ENCODE data around the gene PROX2.

Gene PROX2

GRCh38 chr14:74918380-74918779 is 42.4 kb upstream of the PROX2 start:
- Histone ChIP-seq H3K4me2 (ENCODE audit: low read length, poor library complexity, severe bottlenecking) (no peak overlapping the region), H3K23ac (ENCODE audit: low read length in 2 of 2) (no peak overlapping the region)

GRCh38 chr14:74917646-74918081 is 41.7 kb upstream of the PROX2 start:
- H2AK5ac ChIP-seq (ENCODE audit: low read length, severe bottlenecking): no peak overlapping the region
- no peak overlapping the region for H4K8ac ChIP-seq (ENCODE audit: low read length)
- no peaks in the 10 kb centered on the region for H3K79me1 ChIP-seq (replicated peaks; ENCODE audit: low read length, poor library complexity, severe bottlenecking)
- no peak overlapping the region for H2BK120ac ChIP-seq (ENCODE audit: low read depth, low read length)
- WGBS: 97% methylated on average over 12 of the region's 13 CpGs
- H3K4me1 ChIP-seq (ENCODE audit: control insufficient read depth, insufficient read depth, low read depth, low read length): peaks cover 34% of the 10 kb centered on the region
- peaks cover 0 to 2% of the 10 kb centered on the region in 2 experiments for H3K36me3 ChIP-seq (ENCODE audit: control insufficient read depth in 1 of 2, insufficient read depth in 2 of 2, low read depth in 1 of 2, low read length in 2 of 2)
- no peak overlapping the region for H3K9ac ChIP-seq (ENCODE audit: low read length)
- no peak overlapping the region for H4K91ac ChIP-seq (ENCODE audit: low read length)
- no peak overlapping the region for H3K18ac ChIP-seq (ENCODE audit: low read depth in 1 of 2, low read length in 2 of 2)
- no peak overlapping the region for H2BK12ac ChIP-seq (ENCODE audit: low read length in 2 of 2)
- no peak overlapping the region for H3K23ac ChIP-seq (ENCODE audit: low read length in 2 of 2)
- no peaks in the 10 kb centered on the region for H3K27me3 ChIP-seq (ENCODE audit: control insufficient read depth in 1 of 2, insufficient read depth in 1 of 2, low read length in 2 of 2)
- H3K9me3 ChIP-seq (ENCODE audit: control insufficient read depth, low read length): no peaks in the 10 kb centered on the region
- no peak overlapping the region for H3K27ac ChIP-seq (ENCODE audit: low read length, poor library complexity, severe bottlenecking)
- no peak overlapping the region for H2BK5ac ChIP-seq (ENCODE audit: low read depth, low read length, poor library complexity, severe bottlenecking)
- no peak overlapping the region for H2AFZ ChIP-seq (ENCODE audit: low read depth, low read length)
- H3K14ac ChIP-seq (ENCODE audit: low read length in 2 of 2): no peak overlapping the region
- H2BK15ac ChIP-seq (ENCODE audit: low read depth, poor library complexity, severe bottlenecking): no peak overlapping the region
- no peak overlapping the region for H3K4me3 ChIP-seq (ENCODE audit: insufficient read depth in 1 of 2, low read depth in 1 of 2, low read length in 2 of 2)
- peak overlapping the region; percentile 35 for H3K4me2 ChIP-seq (ENCODE audit: low read length, poor library complexity, severe bottlenecking)
- H3K4ac ChIP-seq (ENCODE audit: low read depth in 1 of 2, low read length in 2 of 2): no peak overlapping the region
- no peak for DNase-seq

More at GRCh38 chr14:74918380-74918779, 42.4 kb upstream of the PROX2 start:
- H2AK5ac ChIP-seq (ENCODE audit: low read length, severe bottlenecking): peak overlapping the region; percentile 28
- peak overlapping the region in 1 of 2 experiments; percentile 10 for H3K18ac ChIP-seq (ENCODE audit: low read depth in 1 of 2, low read length in 2 of 2)
- H4K91ac ChIP-seq (ENCODE audit: low read length): no peak overlapping the region
- no peak overlapping the region for H4K8ac ChIP-seq (ENCODE audit: low read length)
- peak overlapping the region in 1 of 2 experiments; percentile 17 for H3K4me3 ChIP-seq (ENCODE audit: insufficient read depth in 1 of 2, low read depth in 1 of 2, low read length in 2 of 2)
- DNase-seq: no peak
- no peak overlapping the region for H2AFZ ChIP-seq (ENCODE audit: low read depth, low read length)
- no peak overlapping the region for H2BK120ac ChIP-seq (ENCODE audit: low read depth, low read length)
- H3K4ac ChIP-seq (ENCODE audit: low read depth in 1 of 2, low read length in 2 of 2): no peak overlapping the region
- H3K27me3 ChIP-seq (ENCODE audit: control insufficient read depth in 1 of 2, insufficient read depth in 1 of 2, low read length in 2 of 2): no peaks in the 10 kb centered on the region
- H3K79me1 ChIP-seq (replicated peaks; ENCODE audit: low read length, poor library complexity, severe bottlenecking): no peaks in the 10 kb centered on the region
- H3K9ac ChIP-seq (ENCODE audit: low read length): no peak overlapping the region
- H3K27ac ChIP-seq (ENCODE audit: low read length, poor library complexity, severe bottlenecking): no peak overlapping the region
- H3K4me1 ChIP-seq (ENCODE audit: control insufficient read depth, insufficient read depth, low read depth, low read length): peaks cover 37% of the 10 kb centered on the region
- H2BK15ac ChIP-seq (ENCODE audit: low read depth, poor library complexity, severe bottlenecking): no peak overlapping the region
- WGBS: 93% methylated on average over 9 of the region's 9 CpGs
- peak overlapping the region in 1 of 2 experiments; percentile 26 for H3K14ac ChIP-seq (ENCODE audit: low read length in 2 of 2)
- H3K9me3 ChIP-seq (ENCODE audit: control insufficient read depth, low read length): no peaks in the 10 kb centered on the region
- peaks cover 0 to 2% of the 10 kb centered on the region in 2 experiments for H3K36me3 ChIP-seq (ENCODE audit: control insufficient read depth in 1 of 2, insufficient read depth in 2 of 2, low read depth in 1 of 2, low read length in 2 of 2)
- H2BK5ac ChIP-seq (ENCODE audit: low read depth, low read length, poor library complexity, severe bottlenecking): no peak overlapping the region
- H2BK12ac ChIP-seq (ENCODE audit: low read length in 2 of 2): no peak overlapping the region

- Histone ChIP-seq H3K79me1 (replicated peaks; ENCODE audit: low read length, poor library complexity, severe bottlenecking) (no peaks in the 10 kb centered on the region), H2AFZ (ENCODE audit: low read depth, low read length) (no peak overlapping the region), H2BK5ac (ENCODE audit: low read depth, low read length, poor library complexity, severe bottlenecking) (no peak overlapping the region), H2BK120ac (ENCODE audit: low read depth, low read length) (no peak overlapping the region), H3K4me2 (ENCODE audit: low read length, poor library complexity, severe bottlenecking) (no peak overlapping the region), H3K9me3 (ENCODE audit: control insufficient read depth, low read length) (no peaks in the 10 kb centered on the region), H4K91ac (ENCODE audit: low read length) (no peak overlapping the region), H3K27me3 (ENCODE audit: control insufficient read depth in 1 of 2, insufficient read depth in 1 of 2, low read length in 2 of 2) (no peaks in the 10 kb centered on the region), H2BK15ac (ENCODE audit: low read depth, poor library complexity, severe bottlenecking) (no peak overlapping the region), H3K36me3 (ENCODE audit: control insufficient read depth in 1 of 2, insufficient read depth in 2 of 2, low read depth in 1 of 2, low read length in 2 of 2) (peaks cover 0 to 2% of the 10 kb centered on the region in 2 experiments), H3K4ac (ENCODE audit: low read depth in 1 of 2, low read length in 2 of 2) (no peak overlapping the region), H3K14ac (ENCODE audit: low read length in 2 of 2) (no peak overlapping the region), H2BK12ac (ENCODE audit: low read length in 2 of 2) (no peak overlapping the region), H3K9ac (ENCODE audit: low read length) (no peak overlapping the region), H2AK5ac (ENCODE audit: low read length, severe bottlenecking) (peak overlapping the region; percentile 10), H3K23ac (ENCODE audit: low read length in 2 of 2) (no peak overlapping the region), H3K4me1 (ENCODE audit: control insufficient read depth, insufficient read depth, low read depth, low read length) (peaks cover 30% of the 10 kb centered on the region), H3K18ac (ENCODE audit: low read depth in 1 of 2, low read length in 2 of 2) (no peak overlapping the region), H4K8ac (ENCODE audit: low read length) (no peak overlapping the region), H3K4me3 (ENCODE audit: insufficient read depth in 1 of 2, low read depth in 1 of 2, low read length in 2 of 2) (no peak overlapping the region), H3K27ac (ENCODE audit: low read length, poor library complexity, severe bottlenecking) (no peak overlapping the region)
- WGBS: 91% methylated on average over 5 of the region's 5 CpGs
- DNase-seq: no peak
Measured at GRCh38 chr14:74917178-74917543, 41.2 kb upstream of the PROX2 start.

DNA sequence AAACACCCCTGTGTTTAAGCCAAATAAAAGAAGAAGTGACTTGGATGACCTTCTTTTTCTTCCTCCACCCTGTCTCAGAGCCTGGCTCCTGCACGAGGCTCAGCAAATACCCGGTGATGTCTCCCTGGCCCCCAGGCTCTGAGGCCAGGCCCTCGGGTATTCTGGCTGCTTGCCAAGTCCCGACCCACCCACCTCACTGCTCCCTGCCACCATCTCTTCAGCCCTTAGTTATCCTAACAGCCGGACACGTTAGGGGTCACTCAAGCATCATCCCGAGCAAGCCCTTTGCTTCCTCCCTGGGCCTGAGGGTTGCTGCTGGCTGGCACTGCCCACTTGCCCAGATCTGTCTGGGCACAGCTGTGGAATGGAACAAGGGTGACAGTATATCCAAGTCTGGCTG is 39.9 kb upstream of the PROX2 start:
- no peaks in the 10 kb centered on the region for H3K9me3 ChIP-seq (ENCODE audit: control insufficient read depth, low read length)
- peaks cover 29% of the 10 kb centered on the region for H3K4me1 ChIP-seq (ENCODE audit: control insufficient read depth, insufficient read depth, low read depth, low read length)
- H3K36me3 ChIP-seq (ENCODE audit: control insufficient read depth in 1 of 2, insufficient read depth in 2 of 2, low read depth in 1 of 2, low read length in 2 of 2): peaks cover 0 to 2% of the 10 kb centered on the region in 2 experiments
- H2BK5ac ChIP-seq (ENCODE audit: low read depth, low read length, poor library complexity, severe bottlenecking): no peak overlapping the region
- no peaks in the 10 kb centered on the region for H3K27me3 ChIP-seq (ENCODE audit: control insufficient read depth in 1 of 2, insufficient read depth in 1 of 2, low read length in 2 of 2)
- no peak overlapping the region for H3K23ac ChIP-seq (ENCODE audit: low read length in 2 of 2)
- H2BK120ac ChIP-seq (ENCODE audit: low read depth, low read length): no peak overlapping the region
- WGBS: 66% methylated on average over 7 of the region's 7 CpGs
- no peak for DNase-seq
- no peak overlapping the region for H3K4ac ChIP-seq (ENCODE audit: low read depth in 1 of 2, low read length in 2 of 2)
- no peak overlapping the region for H3K18ac ChIP-seq (ENCODE audit: low read depth in 1 of 2, low read length in 2 of 2)
- H3K27ac ChIP-seq (ENCODE audit: low read length, poor library complexity, severe bottlenecking): no peak overlapping the region
- H3K4me3 ChIP-seq (ENCODE audit: insufficient read depth in 1 of 2, low read depth in 1 of 2, low read length in 2 of 2): no peak overlapping the region
- no peak overlapping the region for H3K4me2 ChIP-seq (ENCODE audit: low read length, poor library complexity, severe bottlenecking)
- no peak overlapping the region for H4K8ac ChIP-seq (ENCODE audit: low read length)
- H3K9ac ChIP-seq (ENCODE audit: low read length): no peak overlapping the region
- H2BK15ac ChIP-seq (ENCODE audit: low read depth, poor library complexity, severe bottlenecking): no peak overlapping the region
- H4K91ac ChIP-seq (ENCODE audit: low read length): no peak overlapping the region
- no peak overlapping the region for H2AFZ ChIP-seq (ENCODE audit: low read depth, low read length)
- peak overlapping the region in 1 of 2 experiments; percentile 21 for H3K14ac ChIP-seq (ENCODE audit: low read length in 2 of 2)
- H3K79me1 ChIP-seq (replicated peaks; ENCODE audit: low read length, poor library complexity, severe bottlenecking): no peaks in the 10 kb centered on the region
- H2BK12ac ChIP-seq (ENCODE audit: low read length in 2 of 2): no peak overlapping the region
- H2AK5ac ChIP-seq (ENCODE audit: low read length, severe bottlenecking): no peak overlapping the region
